Activated CD4-positive, alpha-beta T cell treated with anti-CD3 and anti-CD28 coated beads, Interleukin-2, amount 10 ng/mL, durations not matched to agents 7 days and 5 days (primary cell): ENCODE data around the gene ZNF644. TPM values are rescaled to one million over a fixed set of nuclear protein-coding genes. Genes with fewer than 3 reads are reported as not detected.
"Not testable (repeated sequence)": the region's sequence is repeated elsewhere in the genome, so short reads cannot be mapped to it uniquely, and the experiment has no call there.

ENCODE experiments used
- CTCF ChIA-PET: fragments of 350-600 bp; sonication (Branson Sonifier 250); formaldehyde crosslinking; loops from one replicate; lab custom pipeline; 2021; ENCODE audit warnings: antibody characterized with exemption; lab: Charles Lee
- POLR2A ChIA-PET: fragments of 350-600 bp; sonication (Branson Sonifier 250); formaldehyde crosslinking; loops from one replicate; lab custom pipeline; 2021; ENCODE audit warnings: antibody characterized with exemption; lab: Charles Lee
- DNase-seq: peaks from one replicate; pipeline ENCODE4 v3.0.0-alpha.2; 2020
- H3K27ac Mint-ChIP-seq: one replicate; pipeline ENCODE4 v1.8.0; 2021; ENCODE audit warnings: mild to moderate bottlenecking, moderate library complexity, mixed read lengths
- H3K27me3 Mint-ChIP-seq: one replicate; pipeline ENCODE4 v1.8.0; 2021; ENCODE audit warnings: mixed read lengths
- H3K36me3 Mint-ChIP-seq: one replicate; pipeline ENCODE4 v1.8.0; 2021; ENCODE audit warnings: low read depth, mixed read lengths
- H3K4me1 Mint-ChIP-seq: one replicate; pipeline ENCODE4 v1.8.0; 2021; ENCODE audit warnings: mixed read lengths
- H3K4me3 Mint-ChIP-seq: one replicate; pipeline ENCODE4 v1.8.0; 2021; ENCODE audit warnings: mild to moderate bottlenecking, moderate library complexity, mixed read lengths
- H3K9me3 Mint-ChIP-seq: one replicate; pipeline ENCODE4 v1.8.0; 2021; ENCODE audit warnings: mixed read lengths
- total RNA-seq, 2 experiments: library from RNA; stranded (reverse); gene quantifications; one replicate each; pipeline ENCODE4 v1.2.3, GENCODE V29; 2021

The ZNF644 gene
- total RNA-seq, 2 experiments from 2014 or later: 51.6 to 53.9 TPM

GRCh38 chr1:91042372-91042771 is 20.5 kb upstream of the ZNF644 start:
- not testable (repeated sequence) for H3K36me3 Mint-ChIP-seq, H3K27ac Mint-ChIP-seq, H3K4me3 Mint-ChIP-seq, H3K9me3 Mint-ChIP-seq, H3K4me1 Mint-ChIP-seq, DNase-seq, H3K27me3 Mint-ChIP-seq
- POLR2A ChIA-PET: interaction anchor here (0.6 kb wide), 1 partner anchor 145 kb away, joined by 3 read pairs; no protein-coding TSS in a partner anchor
- CTCF ChIA-PET: interaction anchor here (0.7 kb wide), 1 partner anchor 19 kb away, joined by 3 read pairs; no protein-coding TSS in a partner anchor

DNA sequence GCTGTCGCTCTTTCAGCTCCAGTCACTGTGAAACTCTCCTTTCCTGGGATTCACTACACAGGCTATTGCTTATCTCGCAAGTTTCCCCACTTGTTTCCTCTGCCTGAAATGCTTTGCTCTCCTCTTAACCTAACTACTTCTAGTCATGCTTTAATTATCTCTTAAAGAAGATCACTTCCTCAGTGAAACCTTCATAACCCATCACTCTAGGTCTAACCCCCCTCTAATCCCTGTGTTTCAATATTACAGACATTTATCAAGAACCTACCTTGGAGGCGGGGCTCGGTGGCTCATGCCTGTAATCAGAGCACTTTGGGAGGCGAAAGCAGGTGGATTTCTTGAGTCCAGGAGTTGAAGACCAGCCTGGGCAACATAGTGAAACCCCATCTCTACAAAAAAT is 16.7 kb upstream of the ZNF644 start:
- H3K36me3 Mint-ChIP-seq: no peaks in the 10 kb centered on the region

DNA sequence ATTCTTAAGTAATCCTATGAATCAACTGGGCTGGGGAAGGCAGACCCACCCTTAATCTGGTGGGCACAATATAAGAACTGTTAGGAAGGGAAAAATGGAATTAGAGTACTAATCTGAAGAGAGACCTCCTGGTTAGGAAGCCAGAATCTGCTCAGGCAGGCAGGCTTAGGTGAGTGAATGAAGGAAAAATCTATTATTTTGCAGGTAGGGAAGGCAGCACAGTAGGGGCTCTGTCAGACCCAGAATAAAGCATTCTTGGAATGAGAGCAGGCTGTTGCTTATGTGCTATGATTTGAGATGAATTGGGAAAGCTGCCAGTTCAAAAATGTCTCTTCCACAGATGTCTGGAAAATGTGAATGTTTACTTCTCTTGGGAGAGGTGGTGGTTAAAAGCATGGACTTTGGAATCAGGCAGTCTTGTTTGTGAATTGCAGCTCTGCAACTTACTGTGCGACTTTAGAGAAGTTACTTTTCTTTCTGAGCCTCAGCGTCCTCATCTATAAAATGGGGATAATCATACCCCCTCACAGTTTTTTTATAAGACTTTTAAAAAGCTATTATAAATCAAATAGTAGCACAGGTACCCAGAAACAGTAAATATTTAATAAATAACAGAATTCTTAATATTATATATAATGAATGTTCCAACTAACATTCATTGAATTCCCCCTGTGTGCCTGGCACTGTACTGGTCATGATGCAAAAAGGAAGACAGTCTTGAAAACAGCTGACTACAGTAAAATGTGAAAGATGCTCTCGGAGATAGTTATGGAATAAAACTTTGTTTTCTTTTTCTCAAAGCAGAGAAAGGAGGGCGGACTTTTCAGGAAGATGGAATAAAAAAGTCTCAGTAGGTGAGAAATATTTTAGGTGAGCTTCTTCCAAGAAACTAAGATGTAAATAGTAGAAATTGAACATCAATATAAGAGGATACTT is 15.3 kb upstream of the ZNF644 start:
- DNase-seq: no peak
- Mint-ChIP-seq H3K27ac (no peak overlapping the region), H3K4me1 (no peaks in the 10 kb centered on the region), H3K9me3 (peaks cover 7% of the 10 kb centered on the region), H3K27me3 (peaks cover 11% of the 10 kb centered on the region), H3K36me3 (no peaks in the 10 kb centered on the region), H3K4me3 (no peak overlapping the region)
- POLR2A ChIA-PET: no interaction called here
- CTCF ChIA-PET: interaction anchor here (1.2 kb wide), 1 partner anchor 10 kb away, joined by 3 read pairs; no protein-coding TSS in a partner anchor

More for the DNA sequence above, 16.7 kb upstream of the ZNF644 start:
- no peak overlapping the region for H3K27ac Mint-ChIP-seq
- H3K27me3 Mint-ChIP-seq: peaks cover 2% of the 10 kb centered on the region
- CTCF ChIA-PET: no interaction called here
- POLR2A ChIA-PET: no interaction called here
- no peak overlapping the region for H3K4me3 Mint-ChIP-seq
- peaks cover 10% of the 10 kb centered on the region for H3K9me3 Mint-ChIP-seq
- no peaks in the 10 kb centered on the region for H3K4me1 Mint-ChIP-seq
- DNase-seq: no peak

DNA sequence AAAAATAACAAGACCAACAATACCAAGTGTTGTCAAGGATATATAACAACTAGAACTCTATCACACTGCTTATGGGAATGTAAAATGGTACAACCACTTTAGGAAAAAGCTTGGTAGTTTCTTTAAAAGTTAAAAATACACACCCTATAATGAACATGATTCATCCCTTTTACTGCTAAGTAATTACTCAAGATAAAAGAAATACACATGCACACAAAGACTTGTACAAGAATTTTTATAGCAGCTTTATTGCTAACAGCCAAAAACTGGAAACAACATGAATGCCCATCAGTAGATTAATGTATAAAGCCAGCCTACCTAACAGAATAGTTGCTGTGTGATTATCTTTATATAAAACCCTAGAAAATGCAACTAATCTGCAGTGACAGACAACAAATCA is 10.5 kb upstream of the ZNF644 start:
- POLR2A ChIA-PET: interaction anchor here (0.8 kb wide), 1 partner anchor 11 kb away, joined by 3 read pairs; the partner anchor contains the start of gene ZNF644
- H3K36me3 Mint-ChIP-seq: no peaks in the 10 kb centered on the region
- CTCF ChIA-PET: no interaction called here
- peaks cover 16% of the 10 kb centered on the region for H3K27me3 Mint-ChIP-seq
- H3K4me1 Mint-ChIP-seq: no peaks in the 10 kb centered on the region
- H3K9me3 Mint-ChIP-seq: no peaks in the 10 kb centered on the region
- DNase-seq: no peak
- no peak overlapping the region for H3K27ac Mint-ChIP-seq
- H3K4me3 Mint-ChIP-seq: no peak overlapping the region

- no peak for DNase-seq
- Mint-ChIP-seq H3K4me1 (no peaks in the 10 kb centered on the region), H3K27ac (no peak overlapping the region), H3K9me3 (no peaks in the 10 kb centered on the region), H3K4me3 (no peak overlapping the region), H3K27me3 (peaks cover 16% of the 10 kb centered on the region), H3K36me3 (no peaks in the 10 kb centered on the region)
- POLR2A ChIA-PET: no interaction called here
- CTCF ChIA-PET: interaction anchor here (0.9 kb wide), 1 partner anchor 17 kb away, joined by 5 read pairs; no protein-coding TSS in a partner anchor
Observed at GRCh38 chr1:91031081-91031480, 9.2 kb upstream of the ZNF644 start.

DNA sequence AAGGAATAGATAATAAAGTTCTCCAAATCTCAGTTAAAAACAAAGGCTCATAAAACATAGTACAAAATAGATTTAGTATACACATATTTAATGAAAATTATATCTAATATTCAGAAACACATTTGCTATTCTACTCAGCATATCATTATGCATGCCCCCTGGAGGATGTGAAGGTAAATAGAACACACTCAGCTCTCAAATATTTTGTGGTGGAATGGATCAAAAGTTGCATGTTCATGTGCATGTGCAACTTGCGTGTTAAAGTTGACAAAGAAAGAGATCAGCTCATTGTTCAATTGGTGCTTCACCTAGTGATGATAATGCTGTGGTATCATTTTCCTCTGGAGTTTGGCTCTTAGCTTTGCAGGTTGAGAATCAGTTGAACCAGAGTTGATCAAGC is 4.9 kb upstream of the ZNF644 start:
- CTCF ChIA-PET: interaction anchor here (1.2 kb wide), 1 partner anchor 11 kb away, joined by 3 read pairs; no protein-coding TSS in a partner anchor
- POLR2A ChIA-PET: no interaction called here

DNA sequence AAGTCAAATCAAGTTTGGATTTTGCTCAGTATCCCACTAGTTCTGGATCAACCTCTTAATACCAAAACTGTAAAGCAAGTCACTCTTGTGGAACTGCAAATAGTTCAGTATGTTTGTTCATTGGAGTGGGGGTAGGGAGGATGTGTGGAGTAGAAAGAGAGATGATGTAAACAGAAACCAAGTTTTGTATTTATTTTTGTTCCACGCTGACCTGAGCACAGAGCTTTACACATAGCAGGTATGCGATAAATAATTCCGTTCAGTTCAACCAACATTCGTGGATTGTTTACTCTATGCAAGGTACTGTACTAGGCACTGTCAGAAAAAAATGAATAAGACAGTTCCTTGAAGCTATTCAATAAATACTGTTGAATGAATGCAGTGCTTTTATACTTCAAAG is 4.5 kb upstream of the ZNF644 start:
- peaks cover 5% of the 10 kb centered on the region for H3K27me3 Mint-ChIP-seq
- H3K36me3 Mint-ChIP-seq: peaks cover 4% of the 10 kb centered on the region
- DNase-seq: no peak
- no peak overlapping the region for H3K27ac Mint-ChIP-seq
- peaks cover 9% of the 10 kb centered on the region for H3K4me1 Mint-ChIP-seq
- no peak overlapping the region for H3K4me3 Mint-ChIP-seq
- ChIA-PET POLR2A (no interaction called here), CTCF (interaction anchor here (1.2 kb wide), 1 partner anchor 11 kb away, joined by 3 read pairs; no protein-coding TSS in a partner anchor)
- H3K9me3 Mint-ChIP-seq: no peaks in the 10 kb centered on the region

More for the DNA sequence above, 4.9 kb upstream of the ZNF644 start:
- peaks cover 7% of the 10 kb centered on the region for H3K27me3 Mint-ChIP-seq
- no peaks in the 10 kb centered on the region for H3K9me3 Mint-ChIP-seq
- DNase-seq: no peak
- no peak overlapping the region for H3K4me3 Mint-ChIP-seq
- H3K36me3 Mint-ChIP-seq: peaks cover 4% of the 10 kb centered on the region
- H3K27ac Mint-ChIP-seq: no peak overlapping the region
- H3K4me1 Mint-ChIP-seq: peaks cover 9% of the 10 kb centered on the region

DNA sequence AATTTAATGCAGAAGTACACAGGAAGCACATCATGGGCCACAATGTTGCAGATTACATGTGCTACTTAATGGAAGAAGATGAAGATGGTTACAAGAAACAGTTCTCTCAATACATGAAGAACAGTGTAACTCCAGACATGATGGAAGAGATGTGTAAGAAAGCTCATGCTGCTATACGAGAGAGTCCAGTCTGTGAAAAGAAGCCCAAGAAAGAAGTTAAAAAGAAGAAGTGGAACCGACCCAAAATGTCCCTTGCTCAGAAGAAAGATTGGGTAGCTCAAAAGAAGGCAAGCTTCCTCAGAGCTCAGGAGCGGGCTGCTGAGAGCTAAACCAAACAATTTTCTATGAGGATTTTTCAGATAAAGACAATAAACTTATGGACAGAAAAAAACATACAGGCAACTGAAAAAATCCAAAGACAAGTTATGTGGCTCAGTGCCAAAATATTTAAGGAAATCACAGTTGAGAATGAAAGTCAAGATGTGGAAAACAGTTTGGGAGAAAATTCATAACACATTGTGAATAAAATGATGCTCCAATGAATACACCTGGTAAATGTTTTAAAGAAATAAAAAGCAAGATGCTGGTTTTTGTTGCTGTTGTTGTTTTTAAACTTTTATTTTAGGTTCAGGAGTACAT is 2.8 kb upstream of the ZNF644 start:
- Mint-ChIP-seq H3K27ac (no peak overlapping the region), H3K4me3 (no peak overlapping the region), H3K36me3 (peaks cover 16% of the 10 kb centered on the region), H3K9me3 (no peaks in the 10 kb centered on the region), H3K4me1 (peaks cover 24% of the 10 kb centered on the region), H3K27me3 (no peaks in the 10 kb centered on the region)
- no peak for DNase-seq
- ChIA-PET CTCF (no interaction called here), POLR2A (no interaction called here)

- ChIA-PET CTCF (no interaction called here), POLR2A (interaction anchor here (0.7 kb wide), 1 partner anchor 42 kb away, joined by 3 read pairs; no protein-coding TSS in a partner anchor)
- no peak for DNase-seq
- Mint-ChIP-seq H3K36me3 (peaks cover 31% of the 10 kb centered on the region), H3K4me3 (peak overlapping the region; percentile 98), H3K4me1 (peaks cover 43% of the 10 kb centered on the region), H3K27me3 (no peaks in the 10 kb centered on the region), H3K27ac (peak overlapping the region; percentile 99), H3K9me3 (no peaks in the 10 kb centered on the region)
Observed at GRCh38 chr1:91022518-91022929, 689 bp upstream of the ZNF644 start.

DNA sequence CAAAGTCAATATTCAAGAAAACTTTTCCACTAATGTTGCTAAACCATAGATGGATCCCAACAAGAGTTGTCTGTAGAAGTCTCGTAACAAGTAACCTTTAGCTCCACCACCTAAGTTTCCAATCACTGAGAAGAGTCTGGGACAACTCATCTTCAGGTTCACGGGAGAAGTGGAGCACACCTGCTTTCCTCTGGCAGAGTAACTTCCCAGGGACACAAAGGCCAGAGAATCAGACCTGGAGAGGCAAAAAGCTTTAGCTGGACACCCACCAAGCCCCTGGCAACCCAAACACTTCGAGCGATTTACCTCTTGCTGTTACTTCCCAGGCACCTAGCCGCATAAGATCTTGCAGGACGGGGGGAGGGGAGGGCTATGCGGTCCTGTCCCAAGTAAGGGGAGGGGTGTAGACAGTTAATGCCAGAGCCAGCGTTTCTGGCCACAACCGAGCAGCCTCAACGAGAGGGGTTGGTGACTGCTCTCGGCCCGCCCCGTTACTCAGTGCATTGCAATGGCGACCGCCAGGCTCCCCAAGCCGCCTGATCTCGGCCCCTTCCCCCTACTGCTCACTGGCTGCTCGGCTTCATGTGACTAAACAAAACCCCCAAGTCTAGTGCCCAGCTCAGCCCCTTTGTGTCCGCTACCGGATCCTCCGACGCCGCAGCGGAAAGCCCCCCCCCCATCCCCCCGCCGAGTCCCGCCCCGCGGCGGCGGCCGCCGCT is 709 bp downstream of the ZNF644 start:
- Mint-ChIP-seq H3K27ac (peak overlapping the region; percentile 99), H3K4me3 (peak overlapping the region; percentile 98), H3K4me1 (peaks cover 48% of the 10 kb centered on the region), H3K9me3 (no peaks in the 10 kb centered on the region), H3K27me3 (no peaks in the 10 kb centered on the region), H3K36me3 (peaks cover 37% of the 10 kb centered on the region)
- ChIA-PET CTCF (no interaction called here), POLR2A (no interaction called here)
- peak; percentile 77 for DNase-seq

GRCh38 chr1:91020486-91020885 is 1.3 kb downstream of the ZNF644 start:
- ChIA-PET POLR2A (interaction anchor here (0.6 kb wide), 1 partner anchor 97 kb away, joined by 3 read pairs; no protein-coding TSS in a partner anchor), CTCF (no interaction called here)
- no peaks in the 10 kb centered on the region for H3K27me3 Mint-ChIP-seq
- H3K27ac Mint-ChIP-seq: peak overlapping the region; percentile 99
- H3K9me3 Mint-ChIP-seq: no peaks in the 10 kb centered on the region
- H3K4me1 Mint-ChIP-seq: peaks cover 52% of the 10 kb centered on the region
- peak overlapping the region; percentile 98 for H3K4me3 Mint-ChIP-seq
- H3K36me3 Mint-ChIP-seq: peaks cover 40% of the 10 kb centered on the region
- no peak for DNase-seq

DNA sequence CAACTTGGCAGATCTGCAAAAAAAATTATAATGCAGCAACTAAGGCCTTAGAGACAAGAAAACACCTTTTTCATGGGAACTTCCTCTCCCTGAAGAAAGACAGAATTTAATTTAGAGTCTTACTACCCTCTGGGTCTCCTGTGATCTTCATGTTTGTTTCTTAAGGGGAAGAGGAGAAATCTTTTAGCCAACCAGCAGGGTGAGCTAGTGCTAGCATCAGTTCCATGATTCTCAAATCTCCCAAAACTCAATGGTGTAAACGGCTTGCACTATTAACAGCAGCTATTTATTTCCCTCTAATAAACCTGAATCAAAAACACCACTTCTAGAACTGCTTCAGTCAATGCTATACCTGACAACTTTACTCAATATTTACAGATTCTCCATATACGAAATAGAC is 3.8 kb downstream of the ZNF644 start:
- Mint-ChIP-seq H3K9me3 (no peaks in the 10 kb centered on the region), H3K27me3 (no peaks in the 10 kb centered on the region), H3K4me3 (no peak overlapping the region), H3K36me3 (peaks cover 44% of the 10 kb centered on the region), H3K27ac (peak overlapping the region; percentile 68), H3K4me1 (peaks cover 64% of the 10 kb centered on the region)
- DNase-seq: no peak
- CTCF ChIA-PET: interaction anchor here (1.5 kb wide), 1 partner anchor 10 kb away, joined by 4 read pairs; no protein-coding TSS in a partner anchor
- POLR2A ChIA-PET: no interaction called here
